Osteoblast (primary cell): ENCODE results near the gene FOXN3. TPM values are rescaled to one million over a fixed set of nuclear protein-coding genes. Genes with fewer than 3 reads are reported as not detected.

Source experiments
- DNase-seq: peaks from one replicate; pipeline ENCODE4 v3.0.0; 2011; ENCODE audit warnings: low spot score, mixed read lengths; ENCODE audit not compliant: insufficient read length; ENCODE audit errors: missing footprints
- H2AFZ ChIP-seq: 2 replicates; pipeline ENCODE4 v1.6.0; 2011; ENCODE audit warnings: mild to moderate bottlenecking, low read length
- H3K27ac ChIP-seq: 2 replicates; pipeline ENCODE4 v1.5.1; 2011; ENCODE audit warnings: mild to moderate bottlenecking, low read depth, low read length, moderate library complexity
- H3K27me3 ChIP-seq: 2 replicates; pipeline ENCODE4 v1.6.0; 2012; ENCODE audit warnings: mild to moderate bottlenecking, control low read depth, inconsistent platforms, low read length, moderate library complexity; ENCODE audit not compliant: insufficient read depth
- H3K36me3 ChIP-seq: 2 replicates; pipeline ENCODE4 v1.5.1; 2011; ENCODE audit warnings: mild to moderate bottlenecking, low read length, control low read depth, moderate library complexity; ENCODE audit not compliant: insufficient read depth
- H3K4me1 ChIP-seq: 2 replicates; pipeline ENCODE4 v1.5.1; 2011; ENCODE audit warnings: mild to moderate bottlenecking, low read length, control low read depth, moderate library complexity; ENCODE audit not compliant: insufficient read depth
- H3K4me2 ChIP-seq: 2 replicates; pipeline ENCODE4 v1.6.0; 2011; ENCODE audit warnings: mild to moderate bottlenecking, low read length; ENCODE audit not compliant: insufficient read depth
- H3K4me3 ChIP-seq: fragments of 200-600 bp; sonication (generic); 3 replicates; pipeline ENCODE4 v1.5.1; 2012; ENCODE audit warnings: mild to moderate bottlenecking, low read length, inconsistent platforms; ENCODE audit not compliant: insufficient read depth
- H3K79me2 ChIP-seq: 2 replicates; pipeline ENCODE4 v1.6.0; 2012; ENCODE audit warnings: mild to moderate bottlenecking, low read length, control low read depth, inconsistent platforms; ENCODE audit not compliant: insufficient read depth
- H3K9me3 ChIP-seq: 2 replicates; pipeline ENCODE4 v1.5.1; 2011; ENCODE audit warnings: low read depth, low read length, control low read depth
- H4K20me1 ChIP-seq: 2 replicates; pipeline ENCODE4 v1.6.0; 2012; ENCODE audit warnings: mild to moderate bottlenecking, low read length, control low read depth; ENCODE audit not compliant: insufficient read depth
- total RNA-seq: library from RNA; depleted of rRNA; stranded (reverse); fragments of >200 nt; gene quantifications from 2 replicates; pipeline ENCODE4 v1.2.3, GENCODE V29; 2012
- TF ChIP-seq, protein P1 (sequence below): IDR thresholded peaks from 2 replicates; pipeline ENCODE4 v1.5.1; 2011; ENCODE audit warnings: mild to moderate bottlenecking, low read depth, low read length, moderate library complexity; ENCODE audit errors: extremely low read depth

FOXN3 gene
- total RNA-seq, 1 donor: 49.9 TPM

DNA sequence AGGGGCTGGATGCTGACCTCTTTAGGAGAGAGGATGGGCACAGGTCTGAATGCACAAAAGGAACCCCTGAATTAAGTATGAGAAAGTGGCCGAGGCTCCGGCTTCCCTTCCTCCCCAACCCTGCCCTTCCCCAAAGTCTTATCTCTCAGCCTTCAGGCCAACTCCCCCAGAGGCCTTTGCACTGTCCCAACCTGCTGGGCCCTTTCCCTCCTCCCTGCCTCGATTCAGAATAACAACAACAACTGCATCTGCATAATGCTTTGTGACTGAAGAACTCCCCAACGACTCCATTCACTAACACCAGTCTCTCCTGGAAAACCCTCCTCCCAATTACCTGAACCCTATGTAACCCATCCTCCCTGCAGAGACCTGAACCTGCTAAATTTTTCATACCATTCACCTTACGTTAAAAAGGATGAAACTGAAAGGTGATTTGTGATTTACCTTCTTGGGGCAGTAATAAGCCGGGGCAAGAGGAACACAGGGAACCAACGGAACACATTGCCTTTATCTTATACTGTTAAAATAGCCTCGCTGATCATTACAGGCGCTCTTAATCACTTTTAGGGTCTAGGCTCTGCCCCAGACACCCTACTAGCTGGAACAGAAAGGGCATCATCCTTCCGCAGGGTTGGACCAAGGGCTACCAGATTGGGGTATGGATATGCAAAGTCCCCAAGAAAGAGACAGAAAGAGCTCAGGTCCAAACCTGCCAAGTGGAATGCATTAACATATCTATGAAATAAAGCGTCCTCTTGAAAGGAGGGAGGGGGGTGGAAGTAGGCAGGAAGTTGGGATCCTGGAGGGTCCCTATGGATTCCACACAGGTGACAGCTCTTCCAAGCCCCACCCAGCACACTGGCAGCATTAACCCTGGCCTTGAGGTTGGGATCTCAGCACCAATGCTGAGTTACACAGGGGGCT is 24.2 kb upstream of the FOXN3 start:
- H3K79me2 ChIP-seq: no peaks in the 10 kb centered on the region
- no peak overlapping the region for H3K27ac ChIP-seq
- H2AFZ ChIP-seq: no peak overlapping the region
- no peak overlapping the region for H3K4me3 ChIP-seq
- TF ChIP-seq, protein P1, sequence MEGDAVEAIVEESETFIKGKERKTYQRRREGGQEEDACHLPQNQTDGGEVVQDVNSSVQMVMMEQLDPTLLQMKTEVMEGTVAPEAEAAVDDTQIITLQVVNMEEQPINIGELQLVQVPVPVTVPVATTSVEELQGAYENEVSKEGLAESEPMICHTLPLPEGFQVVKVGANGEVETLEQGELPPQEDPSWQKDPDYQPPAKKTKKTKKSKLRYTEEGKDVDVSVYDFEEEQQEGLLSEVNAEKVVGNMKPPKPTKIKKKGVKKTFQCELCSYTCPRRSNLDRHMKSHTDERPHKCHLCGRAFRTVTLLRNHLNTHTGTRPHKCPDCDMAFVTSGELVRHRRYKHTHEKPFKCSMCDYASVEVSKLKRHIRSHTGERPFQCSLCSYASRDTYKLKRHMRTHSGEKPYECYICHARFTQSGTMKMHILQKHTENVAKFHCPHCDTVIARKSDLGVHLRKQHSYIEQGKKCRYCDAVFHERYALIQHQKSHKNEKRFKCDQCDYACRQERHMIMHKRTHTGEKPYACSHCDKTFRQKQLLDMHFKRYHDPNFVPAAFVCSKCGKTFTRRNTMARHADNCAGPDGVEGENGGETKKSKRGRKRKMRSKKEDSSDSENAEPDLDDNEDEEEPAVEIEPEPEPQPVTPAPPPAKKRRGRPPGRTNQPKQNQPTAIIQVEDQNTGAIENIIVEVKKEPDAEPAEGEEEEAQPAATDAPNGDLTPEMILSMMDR: no peak
- no peaks in the 10 kb centered on the region for H3K27me3 ChIP-seq
- no peak for DNase-seq
- H4K20me1 ChIP-seq: no peaks in the 10 kb centered on the region
- H3K36me3 ChIP-seq: no peaks in the 10 kb centered on the region
- no peaks in the 10 kb centered on the region for H3K9me3 ChIP-seq
- H3K4me1 ChIP-seq: peaks cover 19% of the 10 kb centered on the region
- no peak overlapping the region for H3K4me2 ChIP-seq

DNA sequence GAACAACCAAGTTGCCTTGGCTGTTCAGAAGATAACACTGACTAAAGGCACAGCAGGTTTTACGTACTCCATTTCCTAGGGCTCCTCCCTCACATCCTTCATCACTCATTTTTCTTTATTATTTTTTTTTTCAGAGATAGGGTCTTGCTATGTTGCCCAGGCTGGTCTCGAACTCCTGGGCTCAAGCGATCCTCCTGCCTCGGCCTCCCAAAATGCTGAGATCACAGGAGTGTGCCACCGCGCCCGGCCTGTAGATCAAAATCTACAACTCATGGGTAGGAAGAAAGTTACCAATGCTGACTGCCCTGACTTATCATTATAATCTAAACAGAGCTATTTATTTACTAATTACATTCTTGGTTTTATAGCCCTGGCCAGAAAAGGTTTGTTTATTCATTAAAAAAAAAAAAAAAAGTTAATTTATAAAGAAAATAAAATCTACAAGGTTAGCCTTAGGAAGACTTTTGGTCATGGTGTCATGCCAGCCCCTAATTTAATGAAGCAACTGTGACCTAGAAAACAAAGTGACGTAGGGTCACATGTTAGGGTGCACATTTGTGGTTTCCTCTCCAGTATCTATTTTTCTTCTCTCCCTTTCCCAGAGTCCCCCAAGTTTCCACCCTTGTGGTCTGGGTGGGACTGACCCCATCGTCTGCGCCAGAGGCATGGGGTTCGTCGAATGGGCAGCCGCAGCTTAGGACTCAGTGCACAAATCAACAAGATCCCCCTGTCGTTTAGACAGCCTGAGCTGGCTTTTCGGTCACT is 19.0 kb upstream of the FOXN3 start:
- no peaks in the 10 kb centered on the region for H3K27me3 ChIP-seq
- H3K4me2 ChIP-seq: peak overlapping the region; percentile 45
- no peaks in the 10 kb centered on the region for H4K20me1 ChIP-seq
- peaks cover under 1% of the 10 kb centered on the region for H3K4me1 ChIP-seq
- H2AFZ ChIP-seq: peak overlapping the region; percentile 59
- H3K9me3 ChIP-seq: no peaks in the 10 kb centered on the region
- no peak overlapping the region for H3K27ac ChIP-seq
- H3K79me2 ChIP-seq: no peaks in the 10 kb centered on the region
- TF ChIP-seq, protein P1: no peak
- DNase-seq: no peak
- no peak overlapping the region for H3K4me3 ChIP-seq
- no peaks in the 10 kb centered on the region for H3K36me3 ChIP-seq

DNA sequence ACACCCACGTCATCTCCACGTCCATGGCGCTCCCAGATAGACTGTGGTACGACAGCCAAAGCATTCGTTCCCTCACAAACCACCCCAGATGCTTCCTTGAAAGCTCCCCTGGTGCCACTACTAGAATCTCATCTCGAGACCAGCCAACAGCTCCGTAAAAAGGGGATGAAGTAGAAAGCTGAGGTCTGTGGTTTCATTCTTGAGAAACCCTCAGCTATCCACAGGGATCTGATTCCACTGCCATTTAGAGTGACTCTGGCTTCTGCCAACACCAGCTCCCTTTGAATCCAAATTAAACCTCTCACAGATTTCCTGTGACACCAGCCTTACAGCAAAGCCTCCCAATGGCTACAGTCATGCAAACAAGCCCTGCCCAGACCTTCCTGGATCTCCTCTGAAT is 18.5 kb upstream of the FOXN3 start:
- TF ChIP-seq, protein P1: no peak
- Histone ChIP-seq H3K9me3 (no peaks in the 10 kb centered on the region), H2AFZ (peak overlapping the region; percentile 59), H3K27me3 (no peaks in the 10 kb centered on the region), H3K4me3 (no peak overlapping the region), H3K79me2 (no peaks in the 10 kb centered on the region), H3K27ac (no peak overlapping the region), H3K4me1 (peaks cover 7% of the 10 kb centered on the region), H4K20me1 (no peaks in the 10 kb centered on the region), H3K4me2 (peak overlapping the region; percentile 45), H3K36me3 (no peaks in the 10 kb centered on the region)
- no peak for DNase-seq

DNA sequence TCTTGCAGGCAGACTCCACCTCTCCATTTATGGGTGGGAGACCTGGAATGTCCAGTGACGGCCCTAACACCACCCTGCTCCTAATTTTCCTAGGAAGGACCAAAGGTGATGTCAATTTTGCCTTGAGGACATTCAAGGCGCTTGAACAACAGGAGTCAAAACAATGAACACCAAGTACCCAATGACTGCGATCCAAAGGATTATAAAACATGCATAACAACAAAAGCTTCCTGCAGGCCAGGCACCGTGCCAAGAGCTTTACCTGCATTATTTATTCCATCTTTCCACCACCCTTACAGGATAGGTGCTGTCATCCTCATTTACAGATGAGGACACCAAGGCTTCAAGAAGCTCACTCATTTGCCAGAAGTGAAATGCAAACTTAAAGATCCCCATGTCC is 15.2 kb upstream of the FOXN3 start:
- H3K27me3 ChIP-seq: no peaks in the 10 kb centered on the region
- H2AFZ ChIP-seq: no peak overlapping the region
- peaks cover 37% of the 10 kb centered on the region for H3K4me1 ChIP-seq
- H3K79me2 ChIP-seq: no peaks in the 10 kb centered on the region
- H3K4me3 ChIP-seq: no peak overlapping the region
- H3K9me3 ChIP-seq: no peaks in the 10 kb centered on the region
- H3K27ac ChIP-seq: no peak overlapping the region
- H3K4me2 ChIP-seq: no peak overlapping the region
- TF ChIP-seq, protein P1: no peak
- H3K36me3 ChIP-seq: no peaks in the 10 kb centered on the region
- DNase-seq: no peak
- no peaks in the 10 kb centered on the region for H4K20me1 ChIP-seq
